ENCODE data around the gene TMEM207.
"Not testable (repeated sequence)": the region's sequence is repeated elsewhere in the genome, so short reads cannot be mapped to it uniquely, and the experiment has no call there.

Gene TMEM207

GRCh38 chr3:190486908-190487607, 37.4 kb upstream of the TMEM207 start:
- Histone ChIP-seq H3K4me3 (ENCODE audit: low read length) (no peak overlapping the region), H3K36me3 (ENCODE audit: control insufficient read depth, insufficient read depth, low read length) (no peaks in the 10 kb centered on the region), H3K4me1 (ENCODE audit: control insufficient read depth, insufficient read depth, low read length) (peaks cover 2% of the 10 kb centered on the region; the same call in 1 of the 2 replicates), H3K9me3 (ENCODE audit: control insufficient read depth, insufficient read depth, low read length) (no peaks in the 10 kb centered on the region), H3K27me3 (ENCODE audit: control insufficient read depth, insufficient read depth, low read length) (no peaks in the 10 kb centered on the region), H3K27ac (ENCODE audit: low read length) (no peak overlapping the region)
- WGBS (ENCODE audit: insufficient coverage, insufficient read length): no CpG with 5 or more reads among the region's 4 CpGs
- no peak for DNase-seq (ENCODE audit: low read depth, low spot score)

- Histone ChIP-seq H3K36me3 (ENCODE audit: control insufficient read depth, insufficient read depth, low read length) (no peaks in the 10 kb centered on the region), H3K4me1 (ENCODE audit: control insufficient read depth, insufficient read depth, low read length) (peaks cover 2% of the 10 kb centered on the region; the same call in 1 of the 2 replicates), H3K27me3 (ENCODE audit: control insufficient read depth, insufficient read depth, low read length) (no peaks in the 10 kb centered on the region), H3K27ac (ENCODE audit: low read length) (no peak overlapping the region), H3K9me3 (ENCODE audit: control insufficient read depth, insufficient read depth, low read length) (no peaks in the 10 kb centered on the region), H3K4me3 (ENCODE audit: low read length) (no peak overlapping the region)
- DNase-seq (ENCODE audit: low read depth, low spot score): no peak
- no CpG with 5 or more reads among the region's 1 CpG for WGBS (ENCODE audit: insufficient coverage, insufficient read length)
These were observed 36.8 kb upstream of the TMEM207 start for GRCh38 chr3:190486533-190486864.

- Histone ChIP-seq H3K27ac (ENCODE audit: low read length) (no peak overlapping the region), H3K4me3 (ENCODE audit: low read length) (no peak overlapping the region)
- no CpG with 5 or more reads among the region's 6 CpGs for WGBS (ENCODE audit: insufficient coverage, insufficient read length)
These were observed 36.3 kb upstream of the TMEM207 start for GRCh38 chr3:190485830-190486532.

GRCh38 chr3:190481779-190482178, 32.1 kb upstream of the TMEM207 start:
- Histone ChIP-seq H3K27ac (ENCODE audit: low read length) (no peak overlapping the region), H3K36me3 (ENCODE audit: control insufficient read depth, insufficient read depth, low read length) (no peaks in the 10 kb centered on the region), H3K4me3 (ENCODE audit: low read length) (no peak overlapping the region), H3K4me1 (ENCODE audit: control insufficient read depth, insufficient read depth, low read length) (peaks cover 2% of the 10 kb centered on the region; the same call in 1 of the 2 replicates), H3K9me3 (ENCODE audit: control insufficient read depth, insufficient read depth, low read length) (no peaks in the 10 kb centered on the region), H3K27me3 (ENCODE audit: control insufficient read depth, insufficient read depth, low read length) (no peaks in the 10 kb centered on the region)
- DNase-seq (ENCODE audit: low read depth, low spot score): no peak
- no CpG with 5 or more reads among the region's 2 CpGs for WGBS (ENCODE audit: insufficient coverage, insufficient read length)

More at GRCh38 chr3:190485830-190486532, 36.3 kb upstream of the TMEM207 start:
- no peaks in the 10 kb centered on the region for H3K27me3 ChIP-seq (ENCODE audit: control insufficient read depth, insufficient read depth, low read length)
- H3K9me3 ChIP-seq (ENCODE audit: control insufficient read depth, insufficient read depth, low read length): no peaks in the 10 kb centered on the region
- H3K4me1 ChIP-seq (ENCODE audit: control insufficient read depth, insufficient read depth, low read length): peaks cover 2% of the 10 kb centered on the region; the same call in 1 of the 2 replicates
- H3K36me3 ChIP-seq (ENCODE audit: control insufficient read depth, insufficient read depth, low read length): no peaks in the 10 kb centered on the region
- no peak for DNase-seq (ENCODE audit: low read depth, low spot score)

GRCh38 chr3:190473261-190473660, 23.6 kb upstream of the TMEM207 start:
- DNase-seq (ENCODE audit: low read depth, low spot score); H3K4me1 ChIP-seq (ENCODE audit: control insufficient read depth, insufficient read depth, low read length); H3K4me3 ChIP-seq (ENCODE audit: low read length); H3K36me3 ChIP-seq (ENCODE audit: control insufficient read depth, insufficient read depth, low read length); H3K27ac ChIP-seq (ENCODE audit: low read length); H3K27me3 ChIP-seq (ENCODE audit: control insufficient read depth, insufficient read depth, low read length); H3K9me3 ChIP-seq (ENCODE audit: control insufficient read depth, insufficient read depth, low read length): not testable (repeated sequence)
- no CpG with 5 or more reads among the region's 25 CpGs for WGBS (ENCODE audit: insufficient coverage, insufficient read length)

GRCh38 chr3:190467922-190468321, 18.2 kb upstream of the TMEM207 start:
- DNase-seq (ENCODE audit: low read depth, low spot score): no peak
- Histone ChIP-seq H3K4me1 (ENCODE audit: control insufficient read depth, insufficient read depth, low read length) (no peaks in the 10 kb centered on the region), H3K27ac (ENCODE audit: low read length) (no peak overlapping the region), H3K9me3 (ENCODE audit: control insufficient read depth, insufficient read depth, low read length) (no peaks in the 10 kb centered on the region), H3K27me3 (ENCODE audit: control insufficient read depth, insufficient read depth, low read length) (no peaks in the 10 kb centered on the region), H3K4me3 (ENCODE audit: low read length) (no peak overlapping the region), H3K36me3 (ENCODE audit: control insufficient read depth, insufficient read depth, low read length) (no peaks in the 10 kb centered on the region)

- no CpG with 5 or more reads among the region's 2 CpGs for WGBS (ENCODE audit: insufficient coverage, insufficient read length)
- no peaks in the 10 kb centered on the region for H3K36me3 ChIP-seq (ENCODE audit: control insufficient read depth, insufficient read depth, low read length)
- no peaks in the 10 kb centered on the region for H3K9me3 ChIP-seq (ENCODE audit: control insufficient read depth, insufficient read depth, low read length)
- no peak overlapping the region for H3K4me3 ChIP-seq (ENCODE audit: low read length)
- H3K27ac ChIP-seq (ENCODE audit: low read length): no peak overlapping the region
- no peak for DNase-seq (ENCODE audit: low read depth, low spot score)
- no peaks in the 10 kb centered on the region for H3K4me1 ChIP-seq (ENCODE audit: control insufficient read depth, insufficient read depth, low read length)
- no peaks in the 10 kb centered on the region for H3K27me3 ChIP-seq (ENCODE audit: control insufficient read depth, insufficient read depth, low read length)
These were observed 8.3 kb upstream of the TMEM207 start for GRCh38 chr3:190458040-190458439.

GRCh38 chr3:190456770-190457169, 7.1 kb upstream of the TMEM207 start:
- no CpG with 5 or more reads among the region's 1 CpG for WGBS (ENCODE audit: insufficient coverage, insufficient read length)

GRCh38 chr3:190455828-190456227, 6.1 kb upstream of the TMEM207 start:
- H3K4me3 ChIP-seq (ENCODE audit: low read length): no peak overlapping the region
- no peak for DNase-seq (ENCODE audit: low read depth, low spot score)
- H3K36me3 ChIP-seq (ENCODE audit: control insufficient read depth, insufficient read depth, low read length): no peaks in the 10 kb centered on the region
- H3K27me3 ChIP-seq (ENCODE audit: control insufficient read depth, insufficient read depth, low read length): no peaks in the 10 kb centered on the region
- H3K4me1 ChIP-seq (ENCODE audit: control insufficient read depth, insufficient read depth, low read length): no peaks in the 10 kb centered on the region
- no peaks in the 10 kb centered on the region for H3K9me3 ChIP-seq (ENCODE audit: control insufficient read depth, insufficient read depth, low read length)
- WGBS (ENCODE audit: insufficient coverage, insufficient read length): no CpG with 5 or more reads among the region's 2 CpGs
- H3K27ac ChIP-seq (ENCODE audit: low read length): no peak overlapping the region

More at GRCh38 chr3:190456770-190457169, 7.1 kb upstream of the TMEM207 start:
- Histone ChIP-seq H3K36me3 (ENCODE audit: control insufficient read depth, insufficient read depth, low read length) (no peaks in the 10 kb centered on the region), H3K27ac (ENCODE audit: low read length) (no peak overlapping the region), H3K9me3 (ENCODE audit: control insufficient read depth, insufficient read depth, low read length) (no peaks in the 10 kb centered on the region), H3K27me3 (ENCODE audit: control insufficient read depth, insufficient read depth, low read length) (no peaks in the 10 kb centered on the region), H3K4me3 (ENCODE audit: low read length) (no peak overlapping the region), H3K4me1 (ENCODE audit: control insufficient read depth, insufficient read depth, low read length) (no peaks in the 10 kb centered on the region)
- DNase-seq (ENCODE audit: low read depth, low spot score): no peak

GRCh38 chr3:190448256-190448655, 1.4 kb downstream of the TMEM207 start:
- no CpG with 5 or more reads among the region's 2 CpGs for WGBS (ENCODE audit: insufficient coverage, insufficient read length)
- Histone ChIP-seq H3K4me3 (ENCODE audit: low read length) (no peak overlapping the region), H3K9me3 (ENCODE audit: control insufficient read depth, insufficient read depth, low read length) (no peaks in the 10 kb centered on the region), H3K27me3 (ENCODE audit: control insufficient read depth, insufficient read depth, low read length) (no peaks in the 10 kb centered on the region), H3K27ac (ENCODE audit: low read length) (no peak overlapping the region), H3K36me3 (ENCODE audit: control insufficient read depth, insufficient read depth, low read length) (no peaks in the 10 kb centered on the region), H3K4me1 (ENCODE audit: control insufficient read depth, insufficient read depth, low read length) (no peaks in the 10 kb centered on the region)
- DNase-seq (ENCODE audit: low read depth, low spot score): no peak

Measured in iPS DF 6.9 (cell line).